CD4-positive, alpha-beta T cell (primary cell): Measurements from ENCODE around the gene SMARCD1. TPM values are rescaled to one million over a fixed set of nuclear protein-coding genes. Genes with fewer than 3 reads are reported as not detected.

ENCODE experiments used
- ATAC-seq: fragments of 200-7000 bp; cut with Tn5 transposase; one replicate; pipeline ENCODE4 v1.10.0; 2022; ENCODE audit warnings: mild to moderate bottlenecking; ENCODE audit not compliant: poor library complexity
- CTCF ChIA-PET: fragments of 350-600 bp; sonication (Branson Sonifier 250); formaldehyde crosslinking; loops from one replicate; lab custom pipeline; 2021; ENCODE audit warnings: antibody characterized with exemption, inconsistent platforms; lab: Charles Lee
- POLR2A ChIA-PET: fragments of 350-600 bp; sonication (Branson Sonifier 250); formaldehyde crosslinking; loops from one replicate; lab custom pipeline; 2021; ENCODE audit warnings: antibody characterized with exemption, inconsistent platforms; lab: Charles Lee
- DNase-seq, 14 experiments: peaks; one replicate each; pipeline ENCODE4 v3.0.0-alpha.2; 2013 to 2020; ENCODE audit warnings: mixed read lengths in 2 of 14
- H3K27ac ChIP-seq, 2 donors: one replicate each; pipeline versions ENCODE4 v1.5.1 to v1.7.0; 2013; ENCODE audit warnings: low read length in 2 of 2, low read depth in 1 of 2, mild to moderate bottlenecking in 1 of 2
- H3K27me3 ChIP-seq, 2 experiments: 1 replicate in 1 of 2; 2 replicates in 1 of 2; pipeline versions ENCODE4 v1.6.1 to v1.7.0; 2013; ENCODE audit warnings: low read length in 2 of 2, control low read depth in 1 of 2, mild to moderate bottlenecking in 1 of 2, moderate library complexity in 1 of 2; ENCODE audit not compliant: insufficient read depth in 2 of 2, control insufficient read depth in 1 of 2
- H3K36me3 ChIP-seq: one replicate; pipeline ENCODE4 v1.6.1; 2013; ENCODE audit warnings: low read length, control low read depth; ENCODE audit not compliant: insufficient read depth
- H3K4me1 ChIP-seq: one replicate; pipeline ENCODE4 v1.6.1; 2013; ENCODE audit warnings: low read length, control low read depth; ENCODE audit not compliant: insufficient read depth
- H3K4me3 ChIP-seq: one replicate; pipeline ENCODE4 v1.5.1; 2013; ENCODE audit warnings: mild to moderate bottlenecking, low read length, moderate library complexity
- H3K9me3 ChIP-seq, 2 experiments: 1 replicate in 1 of 2; 2 replicates in 1 of 2; pipeline versions ENCODE4 v1.6.1 to v1.7.0; 2013; ENCODE audit warnings: low read length in 2 of 2, mild to moderate bottlenecking in 2 of 2, control low read depth in 1 of 2, moderate library complexity in 1 of 2; ENCODE audit not compliant: control insufficient read depth in 1 of 2, insufficient read depth in 1 of 2
- H3K27ac Mint-ChIP-seq: one replicate; pipeline ENCODE4 v1.8.0; 2020; ENCODE audit warnings: mixed read lengths
- H3K27me3 Mint-ChIP-seq: one replicate; pipeline ENCODE4 v1.8.0; 2021; ENCODE audit warnings: mixed read lengths
- H3K36me3 Mint-ChIP-seq: one replicate; pipeline ENCODE4 v1.8.0; 2021; ENCODE audit warnings: low read depth, mixed read lengths
- H3K4me1 Mint-ChIP-seq: one replicate; pipeline ENCODE4 v1.8.0; 2021; ENCODE audit warnings: low read depth, mixed read lengths
- H3K4me3 Mint-ChIP-seq: one replicate; pipeline ENCODE4 v1.8.0; 2020; ENCODE audit warnings: mild to moderate bottlenecking, mixed read lengths
- H3K9me3 Mint-ChIP-seq: one replicate; pipeline ENCODE4 v1.8.0; 2020; ENCODE audit warnings: mixed read lengths
- CTCF ChIP-seq: fragments of 200-600 bp; IDR thresholded peaks from one replicate; pipeline ENCODE4 v1.8.0; 2022; ENCODE audit warnings: antibody characterized with exemption, mild to moderate bottlenecking
- intact Hi-C, 2 experiments: fragments of 100-400 bp; cut with DNase I in 1 of 2; cut with micrococcal nuclease in 1 of 2; formaldehyde crosslinking; loops; one replicate each; pipeline versions ENCODE4 v1.15.1 to v1.9.0; 2023 to 2025; cut with DNase I, micrococcal nuclease
- total RNA-seq, 174 experiments: library from RNA in 2 of 174; stranded (reverse) in 2 of 174; gene quantifications; one replicate each; pipeline ENCODE4 v1.2.3 and lab custom pipeline; 2021 to 2026

Gene SMARCD1
- total RNA-seq, 2 experiments from 2014 or later, result 78.9 to 80.0 TPM

DNA sequence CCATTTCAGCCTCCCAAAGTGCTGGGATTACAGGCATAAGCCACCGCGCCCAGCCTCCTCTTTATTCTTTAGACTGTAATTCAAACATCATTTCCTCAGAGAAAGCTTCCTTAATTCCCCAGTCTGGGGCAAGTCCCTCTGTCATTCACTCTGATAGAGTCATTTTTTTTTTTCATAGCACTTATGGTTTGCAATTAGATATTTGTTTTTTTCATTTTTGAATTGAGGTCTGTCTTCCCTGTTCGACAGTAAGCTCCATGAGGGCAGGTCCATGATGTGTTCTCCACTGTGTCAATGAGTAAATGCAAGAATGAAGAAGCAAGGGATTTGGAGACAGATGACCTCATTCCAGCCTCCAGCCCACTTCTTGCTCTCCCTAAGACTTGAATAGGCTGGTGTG, 15.6 kb upstream of the SMARCD1 start:
- no peak for ATAC-seq
- POLR2A ChIA-PET, result interaction anchor here (0.6 to 1.5 kb wide), 2 partner anchors 13 to 42 kb away, joined by 3 to 5 read pairs; partner anchors contain the start of gene COX14

GRCh38 chr12:50070314-50071060, 14.7 kb upstream of the SMARCD1 start:
- H3K36me3 ChIP-seq, result no peaks in the 10 kb centered on the region
- peak; percentile 76 for TF ChIP-seq CTCF
- H3K27ac ChIP-seq, result no peak overlapping the region
- H3K27me3 Mint-ChIP-seq, result peaks cover 5% of the 10 kb centered on the region
- no peaks in the 10 kb centered on the region for H3K36me3 Mint-ChIP-seq
- H3K4me1 ChIP-seq, result peaks cover 13% of the 10 kb centered on the region
- ATAC-seq, result peak; percentile 63
- peak; percentile 45 to 83 (median 56) for DNase-seq
- H3K4me3 ChIP-seq, result no peak overlapping the region
- ChIA-PET CTCF (interaction anchor here (0.6 to 2.4 kb wide), 14 partner anchors 9 to 662 kb away, joined by 3 to 24 read pairs (median 4); partner anchors contain the start of genes COX14 and SMARCD1), POLR2A (interaction anchor here (1.0 to 1.5 kb wide), 2 partner anchors 14 to 41 kb away, joined by 5 to 6 read pairs; partner anchors contain the start of genes COX14 and SMARCD1)
- H3K9me3 ChIP-seq, result no peaks in the 10 kb centered on the region
- no peak overlapping the region for H3K4me3 Mint-ChIP-seq
- H3K9me3 Mint-ChIP-seq, result no peaks in the 10 kb centered on the region
- peaks cover 10% of the 10 kb centered on the region for H3K4me1 Mint-ChIP-seq
- H3K27ac Mint-ChIP-seq, result no peak overlapping the region
- H3K27me3 ChIP-seq, result no peaks in the 10 kb centered on the region
- intact Hi-C loops, result loop anchor here (1.0 to 10.0 kb wide), 3 partner anchors 31 to 244 kb away; no protein-coding TSS in a partner anchor

More for the DNA sequence above, 15.6 kb upstream of the SMARCD1 start:
- Mint-ChIP-seq H3K4me3 (no peak overlapping the region), H3K4me1 (peaks cover 10% of the 10 kb centered on the region), H3K27me3 (peaks cover 5% of the 10 kb centered on the region), H3K27ac (no peak overlapping the region), H3K36me3 (no peaks in the 10 kb centered on the region), H3K9me3 (no peaks in the 10 kb centered on the region)
- H3K27ac ChIP-seq, result no peak overlapping the region
- no peak for DNase-seq
- no peak for TF ChIP-seq CTCF
- H3K9me3 ChIP-seq, result no peaks in the 10 kb centered on the region
- H3K4me3 ChIP-seq, result no peak overlapping the region
- peaks cover 0 to 1% of the 10 kb centered on the region in 2 experiments for H3K27me3 ChIP-seq
- CTCF ChIA-PET, result interaction anchor here (1.0 to 2.4 kb wide), 4 partner anchors 10 to 102 kb away, joined by 3 to 24 read pairs (median 5); no protein-coding TSS in a partner anchor
- H3K4me1 ChIP-seq, result peaks cover 6% of the 10 kb centered on the region
- intact Hi-C loops, result no loop called here
- no peaks in the 10 kb centered on the region for H3K36me3 ChIP-seq

- CTCF ChIA-PET, result no interaction called here
- TF ChIP-seq CTCF, result no peak
- H3K36me3 ChIP-seq, result no peaks in the 10 kb centered on the region
- Mint-ChIP-seq H3K27me3 (peaks cover 5% of the 10 kb centered on the region), H3K4me3 (no peak overlapping the region), H3K27ac (no peak overlapping the region), H3K9me3 (no peaks in the 10 kb centered on the region), H3K36me3 (no peaks in the 10 kb centered on the region), H3K4me1 (peaks cover 10% of the 10 kb centered on the region)
- H3K9me3 ChIP-seq, result no peaks in the 10 kb centered on the region
- POLR2A ChIA-PET, result no interaction called here
- ATAC-seq (no peak), DNase-seq (no peak)
- no peaks in the 10 kb centered on the region for H3K27me3 ChIP-seq
- intact Hi-C loops, result loop anchor here in 1 of 2 experiments (10.0 kb wide), 1 partner anchor 242 kb away; no protein-coding TSS in a partner anchor
- no peak overlapping the region for H3K4me3 ChIP-seq
- H3K4me1 ChIP-seq, result peaks cover 14% of the 10 kb centered on the region
- no peak overlapping the region for H3K27ac ChIP-seq
These were observed 12.8 kb upstream of the SMARCD1 start for GRCh38 chr12:50072198-50072907.
